ENCODE measurements around the gene IPO4.
A peak's percentile ranks its signal among the peaks of the same experiment; 100 is the strongest.
"Not testable (repeated sequence)": the region's sequence is repeated elsewhere in the genome, so short reads cannot be mapped to it uniquely, and the experiment has no call there.

Gene IPO4

GRCh38 chr14:24212924-24213865 lies 24.6 kb upstream of the IPO4 start, which contains the start of gene CHMP4A:
TSS of gene CHMP4A (minus strand) at chr14:24213488. CDS start at chr14:24213439, 49 bp downstream.
- no peak for TF ChIP-seq ZFX (IDR thresholded peaks at IDR 0.05)
- no peak for TF ChIP-seq CTCF (conservative IDR thresholded peaks at IDR 0.05)
- H3K27ac ChIP-seq: peak within 1 kb of the TSS; percentile 48

DNA sequence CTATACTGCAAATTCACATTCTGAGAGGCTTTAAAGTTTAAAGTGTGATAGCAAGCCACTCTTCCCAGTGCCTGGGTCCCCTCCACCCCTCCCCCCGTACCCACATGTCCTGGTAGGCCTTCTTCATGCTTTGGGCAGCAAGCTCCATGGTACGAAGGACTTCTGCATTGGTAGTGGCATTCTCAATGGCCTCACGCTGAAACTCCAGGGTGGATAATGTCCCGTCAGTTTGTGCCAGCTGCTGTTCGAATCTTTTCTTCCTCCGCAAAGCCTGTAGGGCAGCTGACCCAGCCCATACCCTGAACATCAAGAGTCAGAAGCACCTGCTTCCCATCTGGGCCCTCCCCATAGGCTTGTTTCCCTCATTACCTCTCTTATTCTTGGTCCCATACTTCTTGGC lies 22.7 kb upstream of the IPO4 start:
- no peak overlapping the region for H3K27ac ChIP-seq
- TF ChIP-seq CTCF (conservative IDR thresholded peaks at IDR 0.05) (no peak), ZFX (IDR thresholded peaks at IDR 0.05) (no peak)

DNA sequence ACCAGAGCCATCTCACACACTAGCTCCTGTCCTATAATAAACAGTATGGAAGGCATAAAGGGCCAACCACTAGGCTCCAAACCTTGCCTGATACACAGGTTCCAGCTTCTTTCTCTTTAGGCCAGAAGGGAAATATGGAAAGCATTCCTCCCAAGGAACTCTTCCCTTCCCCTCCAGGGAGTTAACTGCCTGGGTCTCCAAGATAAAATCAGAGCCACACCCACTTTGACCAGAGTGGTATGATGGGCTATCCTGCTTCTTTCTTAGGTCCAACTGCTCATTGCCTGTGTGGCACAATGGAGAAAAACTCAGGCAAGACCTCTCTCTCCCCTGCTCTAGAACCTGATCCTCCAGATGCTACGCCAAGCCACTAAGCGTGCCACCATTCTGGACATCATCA lies 19.0 kb upstream of the IPO4 start:
- no peak overlapping the region for H3K27ac ChIP-seq
- TF ChIP-seq ZFX (IDR thresholded peaks at IDR 0.05): no peak
- TF ChIP-seq CTCF (conservative IDR thresholded peaks at IDR 0.05): no peak

- no peak overlapping the region for H3K27ac ChIP-seq
- TF ChIP-seq CTCF (conservative IDR thresholded peaks at IDR 0.05) (no peak), ZFX (IDR thresholded peaks at IDR 0.05) (no peak)
These were observed 18.5 kb upstream of the IPO4 start for GRCh38 chr14:24207104-24207551.

GRCh38 chr14:24206260-24207103 lies 17.9 kb upstream of the IPO4 start:
- no peak overlapping the region for H3K27ac ChIP-seq
- TF ChIP-seq CTCF (conservative IDR thresholded peaks at IDR 0.05) (no peak), ZFX (IDR thresholded peaks at IDR 0.05) (no peak)

DNA sequence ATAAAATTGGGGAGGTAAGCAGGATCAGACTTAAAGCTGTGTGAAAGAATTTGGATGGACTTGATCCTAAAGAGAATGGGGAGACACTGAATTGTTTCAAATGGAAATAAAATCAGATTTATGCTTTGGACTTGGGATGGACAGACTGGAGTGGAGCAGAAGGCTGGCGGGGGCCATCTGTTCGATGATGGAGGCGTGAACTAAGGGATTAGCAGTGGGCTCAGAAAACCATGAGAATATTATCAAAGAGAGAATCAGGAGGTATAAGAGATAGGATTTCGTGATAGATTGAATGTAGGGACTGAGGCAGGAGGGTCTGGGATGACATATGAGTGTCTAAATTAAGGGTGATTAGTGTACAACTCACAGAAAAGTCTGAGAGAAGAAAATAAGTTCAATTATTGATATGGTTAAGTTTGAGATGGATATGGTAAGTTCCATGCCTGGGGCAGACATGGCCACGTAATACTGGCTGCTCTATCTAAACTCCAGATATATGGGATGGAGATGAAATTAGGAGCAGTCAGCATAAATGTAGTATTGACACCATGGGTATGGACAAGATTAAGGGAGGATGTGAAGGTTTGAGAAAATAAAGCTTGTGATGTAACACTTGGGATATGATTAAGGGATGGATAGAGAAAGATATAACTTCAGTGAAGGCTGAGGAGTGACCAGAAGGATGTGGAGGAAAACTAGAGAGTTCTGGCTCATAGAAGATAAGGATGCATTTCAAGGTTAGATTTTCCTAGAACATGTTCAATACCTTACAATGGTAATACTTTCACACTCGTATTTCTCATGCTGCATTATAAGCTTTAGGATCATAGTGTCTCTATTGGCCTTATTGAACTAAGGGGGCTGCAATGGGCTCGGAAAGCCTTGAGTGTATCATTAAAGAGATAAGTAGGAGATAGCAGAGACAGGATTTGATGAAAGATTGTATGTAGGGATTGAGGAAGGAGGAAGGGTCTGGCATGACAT lies 15.8 kb upstream of the IPO4 start:
- H3K27ac ChIP-seq: no peak overlapping the region

GRCh38 chr14:24203249-24203886 lies 14.8 kb upstream of the IPO4 start:
- H3K27ac ChIP-seq: not testable (repeated sequence)

More for the DNA sequence above, 15.8 kb upstream of the IPO4 start:
- TF ChIP-seq CTCF (conservative IDR thresholded peaks at IDR 0.05): no peak
- TF ChIP-seq ZFX (IDR thresholded peaks at IDR 0.05): no peak

DNA sequence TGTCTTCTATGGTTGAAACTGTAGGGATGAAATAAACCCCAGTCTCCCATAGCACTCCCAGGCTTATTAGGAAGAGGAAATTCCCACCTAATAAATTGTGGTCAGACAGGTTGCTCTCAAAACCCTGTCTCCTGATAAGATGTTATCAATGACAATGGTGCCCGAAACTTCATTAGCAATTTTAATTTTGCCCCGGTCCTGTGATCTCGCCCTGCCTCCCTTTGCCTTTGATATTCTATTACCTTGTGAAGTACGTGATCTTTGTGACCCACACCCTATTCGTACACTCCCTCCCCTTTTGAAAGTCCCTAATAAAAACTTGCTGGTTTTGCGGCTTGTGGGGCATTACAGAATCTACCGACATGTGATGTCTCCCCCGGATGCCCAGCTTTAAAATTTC lies 13.9 kb upstream of the IPO4 start:
- not testable (repeated sequence) for H3K27ac ChIP-seq

All from C4-2B (cell line).